ENCODE data around the gene TJP3.

Gene TJP3

DNA sequence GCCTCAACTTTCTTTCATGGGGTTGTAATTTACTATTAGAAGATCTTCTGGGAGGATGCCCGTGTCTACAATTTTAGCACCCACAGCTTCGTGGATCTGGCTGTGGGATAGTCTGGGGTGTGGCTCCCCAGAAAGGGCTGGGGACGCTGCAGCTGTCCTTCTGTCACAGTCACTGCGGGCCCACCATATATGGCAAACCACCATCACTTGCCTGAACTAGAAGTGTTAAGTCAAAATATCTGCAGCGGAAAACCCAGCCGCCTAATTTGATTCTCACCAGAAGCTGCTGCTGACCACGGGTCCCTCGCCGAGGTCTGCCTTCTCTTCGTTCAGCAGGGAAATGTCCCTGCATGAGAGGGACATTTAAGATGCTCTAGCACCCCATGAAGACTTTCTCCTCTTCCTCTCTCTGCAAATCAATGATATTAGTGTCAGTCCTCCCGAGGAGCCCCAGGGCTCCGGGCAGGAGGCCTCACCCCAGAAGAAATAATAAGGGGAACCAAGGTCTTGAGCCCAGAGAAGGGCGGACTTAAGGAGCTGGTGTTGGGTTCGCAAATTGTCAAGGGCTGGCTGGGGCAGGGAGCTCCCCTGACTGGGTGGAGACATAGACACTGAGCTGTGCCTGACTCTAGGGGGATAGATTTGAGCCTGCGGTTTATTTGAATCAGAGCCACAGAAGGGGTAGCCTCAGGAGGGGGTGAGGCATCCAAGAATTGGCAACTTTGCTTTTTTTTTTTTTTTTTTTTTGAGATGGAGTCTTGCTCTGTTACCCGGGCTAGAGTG is 81.0 kb downstream of the TJP3 start:
- no peak for DNase-seq

DNA sequence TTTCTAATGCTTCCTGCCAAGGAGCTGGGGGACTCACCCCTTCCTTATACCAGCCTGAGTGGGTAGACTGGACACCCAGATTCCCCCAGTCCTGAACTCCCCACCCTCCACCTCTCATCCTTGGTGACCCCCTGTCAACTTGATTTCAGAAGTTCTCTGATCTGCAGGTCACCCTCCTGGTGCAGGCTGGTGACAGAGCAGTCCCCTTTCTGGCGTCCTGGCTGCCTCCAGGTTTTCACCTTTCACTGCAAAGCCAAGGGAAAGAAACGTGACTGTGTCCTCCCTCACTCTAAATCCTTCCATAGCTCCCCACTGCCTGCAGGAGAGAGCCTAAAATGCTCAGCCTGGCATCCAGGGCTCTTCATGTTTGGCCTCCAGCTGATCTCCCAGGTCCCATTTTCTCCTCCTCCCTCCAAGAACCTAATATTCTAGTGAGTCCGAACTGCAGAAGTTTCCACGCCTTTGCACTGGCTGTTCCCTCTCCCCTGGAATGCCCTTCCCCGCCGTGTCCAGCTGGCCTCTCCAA is 82.1 kb downstream of the TJP3 start:
- no peak for DNase-seq

GRCh38 chr19:3790941-3791340 is 82.8 kb downstream of the TJP3 start:
- DNase-seq = no peak

DNA sequence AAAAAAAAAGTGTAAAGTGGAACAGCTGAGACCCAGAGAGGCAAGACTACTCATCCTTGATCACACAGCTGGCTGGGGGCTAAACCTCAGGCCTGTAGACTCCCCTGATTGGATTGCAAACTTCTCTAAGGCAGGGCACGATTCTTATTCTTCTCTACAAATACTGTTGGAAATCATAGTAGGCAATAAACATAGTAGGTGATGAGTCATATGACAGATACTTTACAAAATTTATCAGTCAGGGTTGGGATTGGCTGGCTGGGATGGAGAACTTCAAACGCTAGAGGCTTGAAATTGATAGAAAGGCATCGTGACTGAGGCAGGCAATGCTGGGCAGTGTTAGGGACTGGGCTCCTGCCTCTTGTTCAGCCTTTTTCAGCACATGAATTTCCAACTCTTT is 83.9 kb downstream of the TJP3 start:
- no peak for DNase-seq

DNA sequence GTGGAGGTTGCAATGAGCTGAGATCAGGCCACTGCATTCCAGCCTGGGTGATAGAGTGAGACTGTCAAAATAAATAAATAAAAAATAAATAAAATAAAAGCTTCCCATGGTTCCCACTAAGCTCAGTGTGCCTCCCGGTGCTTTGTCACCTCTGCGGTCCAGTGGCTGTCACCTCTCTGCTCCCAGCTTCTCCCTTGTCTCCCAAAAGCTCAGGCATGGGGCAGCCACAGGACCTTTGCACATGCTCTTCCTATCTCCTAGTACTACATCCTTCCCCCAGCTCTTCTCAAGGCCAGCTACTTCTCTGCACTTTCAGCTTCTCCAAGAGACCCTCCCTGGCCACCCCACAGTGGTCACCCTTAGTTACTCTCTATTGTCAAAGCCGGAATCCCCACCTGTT is 85.6 kb downstream of the TJP3 start:
- DNase-seq = no peak

- no peak for DNase-seq
Observed at GRCh38 chr19:3796358-3796757, 88.2 kb downstream of the TJP3 start.

DNA sequence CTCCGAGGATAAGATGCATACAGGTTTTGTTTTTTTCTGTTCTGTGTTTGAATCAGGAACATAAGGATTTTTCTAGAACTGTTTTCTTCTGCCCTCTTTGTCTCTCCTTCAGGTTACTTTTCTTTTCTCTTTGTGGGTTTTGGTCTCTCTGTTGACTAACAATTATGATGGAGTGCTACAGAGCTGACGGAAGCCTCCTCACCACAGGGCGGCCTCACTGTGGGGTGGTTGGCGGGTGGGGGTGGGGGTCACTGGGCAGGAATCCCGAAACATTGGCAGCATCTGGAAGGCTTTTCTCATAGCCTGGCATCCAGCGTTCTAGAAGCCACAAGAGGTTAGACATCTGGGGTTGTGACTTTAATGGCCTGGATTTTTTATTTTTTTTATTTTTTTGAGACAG is 90.0 kb downstream of the TJP3 start:
- DNase-seq = no peak
